PFSK-1 (cell line): Measurements from ENCODE around the gene ACTN4.

Source experiments
- FOXP2 ChIP-seq: optimal IDR thresholded peaks from 2 replicates; pipeline ENCODE3; 2011; ENCODE audit warnings: borderline replicate concordance, control low read depth, inconsistent platforms; ENCODE audit not compliant: insufficient read depth; ENCODE audit errors: extremely low read length, extremely low read depth
- POLR2AphosphoS5 ChIP-seq: IDR thresholded peaks from 2 replicates; pipeline ENCODE4 v1.6.1; 2012; ENCODE audit warnings: low read depth, mild to moderate bottlenecking, control low read depth, low read length, moderate library complexity
- REST ChIP-seq, 2 experiments: IDR thresholded peaks; 2 replicates each; pipeline versions ENCODE4 v1.6.1 to v1.8.0; 2011 to 2012; ENCODE audit warnings: low read depth in 2 of 2, low read length in 2 of 2, control low read depth in 1 of 2, inconsistent platforms in 1 of 2, mild to moderate bottlenecking in 1 of 2, moderate library complexity in 1 of 2; ENCODE audit not compliant: insufficient read depth in 1 of 2
- SIN3A ChIP-seq: IDR thresholded peaks from 2 replicates; pipeline ENCODE4 v1.6.1; 2012; ENCODE audit warnings: mild to moderate bottlenecking, low read length, moderate library complexity, borderline replicate concordance; ENCODE audit not compliant: insufficient read depth
- TAF1 ChIP-seq: IDR thresholded peaks from 2 replicates; pipeline ENCODE4 v1.6.1; 2012; ENCODE audit warnings: low read length, control low read depth, borderline replicate concordance; ENCODE audit not compliant: insufficient read depth

The ACTN4 gene

GRCh38 chr19:38722947-38723605 lies 75.6 kb downstream of the ACTN4 start:
- TF ChIP-seq REST (IDR thresholded peaks at IDR 0.05; ENCODE audit: insufficient read depth in 1 of 2, low read depth in 2 of 2, low read length in 2 of 2), result no peak
- TF ChIP-seq TAF1, result no peak
- no peak for TF ChIP-seq FOXP2
- no peak for TF ChIP-seq POLR2AphosphoS5
- TF ChIP-seq SIN3A, result no peak

GRCh38 chr19:38723606-38723965 lies 76.1 kb downstream of the ACTN4 start:
- TF ChIP-seq POLR2AphosphoS5 (no peak), REST (IDR thresholded peaks at IDR 0.05; ENCODE audit: insufficient read depth in 1 of 2, low read depth in 2 of 2, low read length in 2 of 2) (no peak), TAF1 (no peak), SIN3A (no peak), FOXP2 (no peak)

- TF ChIP-seq SIN3A (no peak), POLR2AphosphoS5 (no peak)
Observed at GRCh38 chr19:38723990-38724854, 76.8 kb downstream of the ACTN4 start.

- TF ChIP-seq SIN3A, result no peak
- no peak for TF ChIP-seq TAF1
- TF ChIP-seq REST (IDR thresholded peaks at IDR 0.05; ENCODE audit: insufficient read depth in 1 of 2, low read depth in 2 of 2, low read length in 2 of 2), result no peak
- no peak for TF ChIP-seq FOXP2
- TF ChIP-seq POLR2AphosphoS5, result no peak
Observed at GRCh38 chr19:38725469-38726283, 78.2 kb downstream of the ACTN4 start.

- TF ChIP-seq REST (IDR thresholded peaks at IDR 0.05; ENCODE audit: insufficient read depth in 1 of 2, low read depth in 2 of 2, low read length in 2 of 2), result no peak
- no peak for TF ChIP-seq SIN3A
- no peak for TF ChIP-seq TAF1
- TF ChIP-seq POLR2AphosphoS5, result no peak
Observed at GRCh38 chr19:38726284-38726673, 78.8 kb downstream of the ACTN4 start.
